Tibial artery (tissue), 4 donors: ENCODE measurements around the gene SNCB.

Experiments
- DNase-seq, 2 donors: peaks; one replicate each; pipeline ENCODE4 v3.0.0-alpha.2; 2019
- H3K27ac ChIP-seq, 2 donors: fragments of 200-600 bp; sonication (generic) in 1 of 2; 1 replicate in 1 of 2; 2 replicates in 1 of 2; pipeline ENCODE4 v1.5.1; 2018 to 2019; ENCODE audit warnings: mild to moderate bottlenecking in 1 of 2
- H3K27me3 ChIP-seq, 2 donors: fragments of 200-600 bp; sonication (generic) in 1 of 2; one replicate each; pipeline versions ENCODE4 v1.5.1 to v1.6.0; 2016 to 2019
- H3K36me3 ChIP-seq, 3 donors: fragments of 200-600 bp; sonication (generic) in 2 of 3; one replicate each; pipeline ENCODE4 v1.5.1; 2016 to 2019; ENCODE audit warnings: mild to moderate bottlenecking in 2 of 3
- H3K4me1 ChIP-seq, 4 donors: fragments of 200-600 bp; sonication (generic) in 2 of 4; 1 replicate in 3 of 4; 2 replicates in 1 of 4; pipeline ENCODE4 v1.5.1; 2016 to 2019
- H3K4me3 ChIP-seq, 2 donors: fragments of 200-600 bp; sonication (generic) in 1 of 2; 1 replicate in 1 of 2; 2 replicates in 1 of 2; pipeline ENCODE4 v1.5.1; 2018 to 2019; ENCODE audit warnings: mild to moderate bottlenecking in 2 of 2
- H3K9me3 ChIP-seq, 3 donors: fragments of 200-600 bp; sonication (generic) in 1 of 3; one replicate each; pipeline ENCODE4 v1.5.1; 2016 to 2019
- intact Hi-C: fragments of 100-400 bp; cut with DNase I; formaldehyde crosslinking; loops from one replicate; pipeline ENCODE4 v1.15.0; 2023; ENCODE audit warnings: low total_unique reads
- TF ChIP-seq, protein P1 (sequence below), 2 experiments: fragments of 200-600 bp in 1 of 2; fragments of 450-650 bp in 1 of 2; IDR thresholded peaks; one replicate each; pipeline ENCODE4 v1.5.1; 2017 to 2019; ENCODE audit warnings: antibody characterized with exemption in 2 of 2, mild to moderate bottlenecking in 1 of 2, moderate library complexity in 1 of 2

SNCB gene

DNA sequence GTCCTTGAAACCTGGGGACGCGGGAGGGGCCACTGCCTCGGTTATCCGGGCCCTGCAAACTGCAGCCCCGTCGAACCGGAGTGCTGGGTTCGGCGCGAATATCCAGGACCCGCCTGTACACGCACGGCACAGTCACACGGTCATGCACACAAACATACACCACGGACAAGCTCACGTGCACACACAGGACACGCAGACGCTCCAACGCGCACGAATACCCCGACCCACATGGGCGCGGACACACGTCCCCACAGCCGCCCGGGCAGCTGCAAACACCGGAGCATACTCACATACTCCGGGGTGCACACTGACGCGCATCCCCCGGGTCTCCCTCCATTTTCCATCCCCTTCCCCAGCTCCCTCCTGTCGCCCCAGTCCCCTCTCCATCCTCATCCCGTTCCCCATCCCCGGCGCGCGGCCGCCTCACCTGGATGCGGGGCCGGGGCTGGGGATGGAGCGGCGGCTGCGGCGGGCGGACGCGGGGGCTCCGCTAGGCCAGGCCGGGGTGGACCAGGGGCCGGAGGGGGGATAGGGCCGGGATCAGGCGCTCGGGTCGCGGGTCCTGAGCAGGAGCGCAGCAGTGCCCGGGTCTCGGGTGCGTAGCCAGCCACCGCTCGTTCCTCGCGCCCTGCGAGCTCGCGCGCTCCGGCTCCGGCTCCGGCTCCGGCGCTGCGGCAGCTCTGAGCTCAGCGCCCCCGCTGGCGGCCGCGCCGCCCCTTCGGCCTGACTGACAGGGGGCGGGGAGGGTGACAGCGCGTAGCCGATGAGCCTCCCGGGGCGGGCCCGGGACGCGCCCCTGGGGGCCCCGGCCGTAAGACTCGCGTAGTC lies at the start of gene SNCB, which contains the start of gene EIF4E1B:
SNCB (minus strand) TSS at position 682 of the 828 bp plus-strand sequence. CDS start 880 bp downstream, outside the sequence.
EIF4E1B (plus strand) TSS at position 823 of the 828 bp plus-strand sequence. CDS start 12,113 bp downstream, outside the sequence.
- Histone ChIP-seq H3K36me3 (no peaks in the 10 kb centered on the region), H3K27ac (no peak within 1 kb of the TSS), H3K27me3 (peaks cover 0 to 86% of the 10 kb centered on the region in 2 donors), H3K4me1 (peaks cover 0 to 18% (median 16%) of the 10 kb centered on the region in 4 donors), H3K9me3 (no peaks in the 10 kb centered on the region), H3K4me3 (peak within 1 kb of the TSS; percentile 15 to 48)
- intact Hi-C loops = no loop called here
- TF ChIP-seq, protein P1, sequence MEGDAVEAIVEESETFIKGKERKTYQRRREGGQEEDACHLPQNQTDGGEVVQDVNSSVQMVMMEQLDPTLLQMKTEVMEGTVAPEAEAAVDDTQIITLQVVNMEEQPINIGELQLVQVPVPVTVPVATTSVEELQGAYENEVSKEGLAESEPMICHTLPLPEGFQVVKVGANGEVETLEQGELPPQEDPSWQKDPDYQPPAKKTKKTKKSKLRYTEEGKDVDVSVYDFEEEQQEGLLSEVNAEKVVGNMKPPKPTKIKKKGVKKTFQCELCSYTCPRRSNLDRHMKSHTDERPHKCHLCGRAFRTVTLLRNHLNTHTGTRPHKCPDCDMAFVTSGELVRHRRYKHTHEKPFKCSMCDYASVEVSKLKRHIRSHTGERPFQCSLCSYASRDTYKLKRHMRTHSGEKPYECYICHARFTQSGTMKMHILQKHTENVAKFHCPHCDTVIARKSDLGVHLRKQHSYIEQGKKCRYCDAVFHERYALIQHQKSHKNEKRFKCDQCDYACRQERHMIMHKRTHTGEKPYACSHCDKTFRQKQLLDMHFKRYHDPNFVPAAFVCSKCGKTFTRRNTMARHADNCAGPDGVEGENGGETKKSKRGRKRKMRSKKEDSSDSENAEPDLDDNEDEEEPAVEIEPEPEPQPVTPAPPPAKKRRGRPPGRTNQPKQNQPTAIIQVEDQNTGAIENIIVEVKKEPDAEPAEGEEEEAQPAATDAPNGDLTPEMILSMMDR (IDR thresholded peaks at IDR 0.05) = no peak
- DNase-seq = no peak

GRCh38 chr5:176679365-176680225 lies 49.3 kb upstream of the SNCB start:
- Histone ChIP-seq H3K4me3 (no peak overlapping the region), H3K9me3 (peaks cover 0 to 8% (median under 1%) of the 10 kb centered on the region in 3 donors), H3K27ac (no peak overlapping the region), H3K27me3 (peaks cover 0 to 58% of the 10 kb centered on the region in 2 donors), H3K36me3 (no peaks in the 10 kb centered on the region), H3K4me1 (peaks cover 0 to 7% (median 0%) of the 10 kb centered on the region in 4 donors)
- TF ChIP-seq, protein P1 (IDR thresholded peaks at IDR 0.05) = no peak
- DNase-seq = no peak
- intact Hi-C loops = no loop called here

DNA sequence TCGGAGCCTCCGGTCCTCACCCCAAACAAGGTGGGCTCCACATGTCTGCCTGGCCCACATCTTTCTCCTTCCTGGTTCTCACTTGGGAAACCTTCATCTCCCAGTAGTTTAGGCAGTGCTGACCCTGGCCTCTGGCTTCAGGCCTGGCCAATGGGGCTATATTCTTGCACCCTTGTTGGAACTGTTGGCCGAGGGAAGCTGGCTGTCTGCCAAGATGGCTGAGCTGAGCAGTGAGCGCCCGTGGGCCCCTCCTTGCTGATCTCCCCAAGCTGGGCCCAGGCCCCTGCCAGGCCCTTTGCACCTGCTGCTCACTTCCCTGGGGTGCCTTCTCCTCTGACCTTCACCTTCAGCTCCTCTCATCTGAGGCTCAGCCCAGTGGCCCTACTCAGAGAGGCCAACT lies 48.2 kb upstream of the SNCB start:
- peaks cover 0 to 65% of the 10 kb centered on the region in 2 donors for H3K27me3 ChIP-seq
- TF ChIP-seq, protein P1 (IDR thresholded peaks at IDR 0.05) = no peak
- H3K9me3 ChIP-seq = no peaks in the 10 kb centered on the region
- H3K36me3 ChIP-seq = no peaks in the 10 kb centered on the region
- H3K4me3 ChIP-seq = no peak overlapping the region
- H3K4me1 ChIP-seq = peaks cover 0 to 7% (median 0%) of the 10 kb centered on the region in 4 donors
- DNase-seq = no peak
- no peak overlapping the region for H3K27ac ChIP-seq
- intact Hi-C loops = no loop called here

GRCh38 chr5:176677209-176677939 lies 47.0 kb upstream of the SNCB start:
- Histone ChIP-seq H3K27ac (no peak overlapping the region), H3K4me1 (peaks cover 0 to 7% (median 0%) of the 10 kb centered on the region in 4 donors), H3K4me3 (no peak overlapping the region), H3K27me3 (peaks cover 0 to 61% of the 10 kb centered on the region in 2 donors), H3K9me3 (no peaks in the 10 kb centered on the region), H3K36me3 (no peaks in the 10 kb centered on the region)
- DNase-seq = no peak
- intact Hi-C loops = no loop called here
- TF ChIP-seq, protein P1 (IDR thresholded peaks at IDR 0.05) = no peak

DNA sequence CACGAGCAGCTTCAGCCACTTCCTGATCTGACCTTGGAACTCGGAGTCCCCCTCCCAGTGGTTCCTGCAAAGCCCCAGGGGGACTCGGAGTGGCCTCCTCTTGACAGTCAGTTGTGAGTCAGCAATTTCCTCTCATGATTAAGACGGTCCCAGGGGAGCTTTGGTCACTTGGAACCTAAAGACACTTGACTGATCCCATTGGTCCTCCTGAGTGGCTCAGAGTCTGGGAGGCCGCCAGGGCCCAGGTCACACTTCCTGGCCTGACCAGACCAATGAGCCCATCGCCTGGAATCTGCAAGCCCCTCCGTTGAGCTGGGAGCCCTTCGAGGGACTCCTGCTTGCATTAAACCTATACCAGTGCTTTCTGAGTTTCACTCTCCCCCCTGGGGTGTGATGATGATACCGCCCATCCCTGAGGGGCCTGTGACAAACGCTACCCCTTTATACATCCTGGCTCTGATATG lies 46.1 kb upstream of the SNCB start:
- H3K9me3 ChIP-seq = no peaks in the 10 kb centered on the region
- peaks cover 0 to 63% of the 10 kb centered on the region in 2 donors for H3K27me3 ChIP-seq
- TF ChIP-seq, protein P1 (IDR thresholded peaks at IDR 0.05) = no peak
- no peak overlapping the region for H3K27ac ChIP-seq
- no peaks in the 10 kb centered on the region for H3K36me3 ChIP-seq
- peaks cover 0 to 7% (median 0%) of the 10 kb centered on the region in 4 donors for H3K4me1 ChIP-seq
- intact Hi-C loops = no loop called here
- no peak overlapping the region for H3K4me3 ChIP-seq
- no peak for DNase-seq
